Nephron (organoid): ENCODE results near the gene PELI2.

Source experiments
- H3K27ac Mint-ChIP-seq, 3 experiments: 2 replicates each; pipeline ENCODE4 v1.8.0; 2020; ENCODE audit warnings: mixed read lengths in 3 of 3, mild to moderate bottlenecking in 2 of 3, moderate library complexity in 1 of 3
- H3K27me3 Mint-ChIP-seq: 2 replicates; pipeline ENCODE4 v1.8.0; 2021; ENCODE audit warnings: low read depth, mild to moderate bottlenecking, moderate library complexity, mixed read lengths
- H3K36me3 Mint-ChIP-seq: 2 replicates; pipeline ENCODE4 v1.8.0; 2020; ENCODE audit warnings: low read depth, mixed read lengths
- H3K4me1 Mint-ChIP-seq: 2 replicates; pipeline ENCODE4 v1.8.0; 2020; ENCODE audit warnings: mixed read lengths
- H3K4me3 Mint-ChIP-seq, 3 experiments: 2 replicates each; pipeline ENCODE4 v1.8.0; 2020; ENCODE audit warnings: mild to moderate bottlenecking in 3 of 3, mixed read lengths in 3 of 3, moderate library complexity in 2 of 3
- H3K9me3 Mint-ChIP-seq: 2 replicates; pipeline ENCODE4 v1.8.0; 2020; ENCODE audit warnings: mixed read lengths
- TF ChIP-seq, protein P1 (sequence below), 3 experiments: fragments of 200-600 bp; sonication (generic); IDR thresholded peaks; one replicate each; pipeline ENCODE4 v1.5.0; 2021; ENCODE audit warnings: antibody characterized with exemption in 3 of 3; ENCODE audit not compliant: unreplicated experiment in 3 of 3

PELI2 gene

DNA sequence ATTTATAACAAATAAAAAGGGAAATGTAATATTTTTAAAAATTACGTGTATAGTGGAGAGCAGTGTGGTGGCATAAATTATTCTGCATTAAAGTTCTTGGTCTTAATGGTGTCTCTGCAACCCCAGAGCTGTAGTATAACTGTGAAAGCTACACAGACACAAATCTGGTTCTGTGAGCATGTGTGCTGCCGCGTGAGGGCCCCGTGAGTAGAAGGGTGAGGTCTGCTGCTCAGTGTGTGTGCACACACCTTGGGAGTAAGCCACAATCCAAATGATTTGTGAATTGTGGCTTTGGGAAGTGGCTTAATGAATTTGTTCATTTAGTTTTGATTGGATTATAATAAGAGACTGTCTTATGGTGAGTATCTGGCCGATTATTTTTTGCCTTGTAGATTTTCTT, 16.8 kb downstream of the PELI2 start:
- Mint-ChIP-seq H3K4me3 (no peak overlapping the region), H3K4me1 (peaks cover 32% of the 10 kb centered on the region), H3K27me3 (peaks cover 36% of the 10 kb centered on the region), H3K27ac (peak overlapping the region in 1 of 3 experiments; percentile 56), H3K9me3 (no peaks in the 10 kb centered on the region), H3K36me3 (no peaks in the 10 kb centered on the region)
- TF ChIP-seq, protein P1, sequence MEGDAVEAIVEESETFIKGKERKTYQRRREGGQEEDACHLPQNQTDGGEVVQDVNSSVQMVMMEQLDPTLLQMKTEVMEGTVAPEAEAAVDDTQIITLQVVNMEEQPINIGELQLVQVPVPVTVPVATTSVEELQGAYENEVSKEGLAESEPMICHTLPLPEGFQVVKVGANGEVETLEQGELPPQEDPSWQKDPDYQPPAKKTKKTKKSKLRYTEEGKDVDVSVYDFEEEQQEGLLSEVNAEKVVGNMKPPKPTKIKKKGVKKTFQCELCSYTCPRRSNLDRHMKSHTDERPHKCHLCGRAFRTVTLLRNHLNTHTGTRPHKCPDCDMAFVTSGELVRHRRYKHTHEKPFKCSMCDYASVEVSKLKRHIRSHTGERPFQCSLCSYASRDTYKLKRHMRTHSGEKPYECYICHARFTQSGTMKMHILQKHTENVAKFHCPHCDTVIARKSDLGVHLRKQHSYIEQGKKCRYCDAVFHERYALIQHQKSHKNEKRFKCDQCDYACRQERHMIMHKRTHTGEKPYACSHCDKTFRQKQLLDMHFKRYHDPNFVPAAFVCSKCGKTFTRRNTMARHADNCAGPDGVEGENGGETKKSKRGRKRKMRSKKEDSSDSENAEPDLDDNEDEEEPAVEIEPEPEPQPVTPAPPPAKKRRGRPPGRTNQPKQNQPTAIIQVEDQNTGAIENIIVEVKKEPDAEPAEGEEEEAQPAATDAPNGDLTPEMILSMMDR (IDR thresholded peaks at IDR 0.05; ENCODE audit: unreplicated experiment in 3 of 3), result no peak

DNA sequence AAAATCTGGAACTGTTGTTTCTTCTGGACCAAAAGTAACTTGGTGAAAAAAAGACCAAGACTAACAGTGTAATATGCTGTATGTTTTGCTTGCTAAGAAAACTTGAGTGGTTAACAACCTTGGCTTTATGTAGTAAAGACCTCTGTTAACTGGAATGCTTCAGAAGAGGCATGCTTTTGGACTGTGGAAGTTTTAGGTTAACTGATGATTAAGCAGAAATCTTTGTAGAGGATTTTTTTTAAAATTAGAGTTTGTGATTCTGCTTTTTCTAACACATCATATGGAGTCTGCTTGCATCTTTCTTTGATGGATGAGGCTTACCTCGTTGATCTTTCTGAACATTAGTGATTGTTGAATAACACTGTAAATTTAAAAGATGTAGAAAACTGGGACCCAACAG, 17.5 kb downstream of the PELI2 start:
- no peaks in the 10 kb centered on the region for H3K36me3 Mint-ChIP-seq
- peaks cover 41% of the 10 kb centered on the region for H3K27me3 Mint-ChIP-seq
- H3K9me3 Mint-ChIP-seq, result no peaks in the 10 kb centered on the region
- H3K27ac Mint-ChIP-seq, result no peak overlapping the region
- TF ChIP-seq, protein P1 (IDR thresholded peaks at IDR 0.05; ENCODE audit: unreplicated experiment in 3 of 3), result no peak
- peaks cover 34% of the 10 kb centered on the region for H3K4me1 Mint-ChIP-seq
- no peak overlapping the region for H3K4me3 Mint-ChIP-seq

DNA sequence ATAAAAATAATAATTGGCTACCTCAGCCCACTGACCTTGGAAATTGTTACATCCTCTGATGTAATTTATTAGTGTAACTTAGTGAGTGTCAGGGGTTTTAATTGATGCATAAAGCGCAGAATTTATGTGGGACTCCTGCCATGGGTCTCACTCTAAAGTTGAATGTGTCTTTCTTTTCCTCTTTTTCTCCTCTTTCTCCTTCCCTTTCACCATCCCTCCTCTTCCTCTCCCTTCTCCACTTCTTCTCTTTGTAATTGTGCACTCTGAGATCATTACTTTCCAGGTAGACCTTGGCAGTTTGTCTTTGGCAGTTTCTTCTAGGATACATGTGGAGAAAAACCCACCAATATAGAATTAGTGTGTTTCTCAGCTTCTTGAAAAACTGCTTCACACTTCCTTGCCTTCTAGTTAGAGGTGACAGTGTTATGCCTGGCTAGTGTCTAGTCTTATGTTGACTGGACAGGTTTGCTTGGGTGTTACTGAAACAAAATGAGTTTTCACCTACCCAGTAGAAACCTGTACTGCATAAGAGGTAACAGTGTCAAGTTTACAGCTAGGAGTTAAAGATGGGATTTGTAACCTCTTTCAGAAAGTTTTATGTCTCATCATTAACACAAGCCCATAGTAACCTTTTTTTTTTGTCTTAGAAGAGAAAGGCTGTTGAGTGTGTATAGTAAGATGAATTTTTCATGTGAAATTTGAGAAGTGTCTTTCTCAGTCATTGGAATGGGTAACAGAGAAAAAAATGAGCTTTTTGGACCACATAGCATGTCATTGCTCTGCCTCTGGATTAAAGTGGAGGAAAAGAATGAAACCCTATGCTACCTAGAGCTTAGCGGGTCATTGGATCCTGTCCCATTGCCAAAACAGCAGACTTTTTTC, 18.6 kb downstream of the PELI2 start:
- TF ChIP-seq, protein P1 (IDR thresholded peaks at IDR 0.05; ENCODE audit: unreplicated experiment in 3 of 3), result no peak
- Mint-ChIP-seq H3K27me3 (peaks cover 45% of the 10 kb centered on the region), H3K4me1 (peaks cover 30% of the 10 kb centered on the region), H3K36me3 (no peaks in the 10 kb centered on the region), H3K27ac (peak overlapping the region in 1 of 3 experiments; percentile 5), H3K4me3 (no peak overlapping the region), H3K9me3 (no peaks in the 10 kb centered on the region)

DNA sequence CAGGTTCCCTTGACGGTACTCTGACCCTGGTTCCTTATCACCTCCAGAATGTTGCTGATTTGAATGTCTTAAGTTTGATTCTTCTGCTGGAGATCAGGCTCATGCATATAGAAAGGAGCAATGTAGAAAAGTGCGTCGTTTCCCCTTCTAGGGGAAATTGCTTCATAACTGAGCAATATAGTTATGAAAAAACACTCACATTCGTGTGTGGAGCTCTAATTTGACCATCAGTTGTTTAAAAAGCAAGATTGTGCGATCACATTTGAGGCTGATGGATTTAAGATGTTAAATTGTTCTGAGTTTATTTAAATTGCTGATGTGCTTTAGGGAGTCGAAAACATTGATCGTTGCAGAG, 19.2 kb downstream of the PELI2 start:
- peaks cover 27% of the 10 kb centered on the region for H3K4me1 Mint-ChIP-seq
- peaks cover 47% of the 10 kb centered on the region for H3K27me3 Mint-ChIP-seq
- TF ChIP-seq, protein P1 (IDR thresholded peaks at IDR 0.05; ENCODE audit: unreplicated experiment in 3 of 3), result no peak
- H3K36me3 Mint-ChIP-seq, result no peaks in the 10 kb centered on the region
- H3K4me3 Mint-ChIP-seq, result no peak overlapping the region
- H3K9me3 Mint-ChIP-seq, result no peaks in the 10 kb centered on the region
- peak overlapping the region in 2 of 3 experiments; percentile 3 to 5 for H3K27ac Mint-ChIP-seq

DNA sequence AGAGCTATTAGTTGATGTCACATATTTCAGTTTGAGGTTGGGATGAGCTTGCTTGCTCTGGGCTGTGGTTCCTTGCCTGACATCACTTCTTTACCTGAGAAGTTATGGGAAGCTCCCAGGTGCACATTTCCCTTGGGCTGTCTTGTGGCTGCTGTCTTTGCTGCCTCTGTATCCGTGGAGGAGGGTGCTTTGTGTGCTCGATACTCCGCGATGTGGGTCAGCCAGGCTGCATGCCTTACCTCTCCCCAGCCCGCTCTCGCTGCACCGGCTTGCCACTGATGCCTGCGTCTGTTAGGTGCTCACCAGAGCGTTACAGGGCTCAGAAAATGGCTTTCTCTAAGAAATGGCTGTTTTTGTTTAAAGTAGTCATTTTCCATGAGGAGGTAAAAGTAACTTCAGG, 19.6 kb downstream of the PELI2 start:
- TF ChIP-seq, protein P1 (IDR thresholded peaks at IDR 0.05; ENCODE audit: unreplicated experiment in 3 of 3), result no peak
- H3K4me1 Mint-ChIP-seq, result peaks cover 24% of the 10 kb centered on the region
- no peaks in the 10 kb centered on the region for H3K9me3 Mint-ChIP-seq
- H3K36me3 Mint-ChIP-seq, result no peaks in the 10 kb centered on the region
- peaks cover 45% of the 10 kb centered on the region for H3K27me3 Mint-ChIP-seq
- H3K4me3 Mint-ChIP-seq, result peak overlapping the region; percentile 8 to 35 (median 14)
- peak overlapping the region; percentile 3 to 42 (median 5) for H3K27ac Mint-ChIP-seq

DNA sequence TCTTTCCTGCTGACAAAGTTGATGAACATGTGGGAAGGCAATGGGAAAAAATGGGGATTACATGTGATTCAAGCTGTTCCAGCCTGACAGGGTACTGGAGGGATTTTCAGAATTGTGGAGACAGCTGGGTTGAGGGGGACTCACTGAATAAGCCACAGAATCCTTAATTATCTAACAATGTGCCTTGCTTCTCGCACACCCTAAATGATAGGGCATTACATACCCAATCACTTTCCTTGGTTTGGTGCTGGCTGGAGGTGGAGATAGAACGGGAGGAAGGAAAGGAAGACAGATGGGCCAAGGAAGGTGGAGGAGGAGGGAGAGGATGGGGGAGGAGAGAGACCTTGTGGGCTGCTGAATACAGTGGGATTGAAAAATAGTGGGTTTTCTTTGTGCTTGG, 20.7 kb downstream of the PELI2 start:
- TF ChIP-seq, protein P1 (IDR thresholded peaks at IDR 0.05; ENCODE audit: unreplicated experiment in 3 of 3), result no peak
- H3K27ac Mint-ChIP-seq, result peak overlapping the region in 2 of 3 experiments; percentile 5 to 56
- no peak overlapping the region for H3K4me3 Mint-ChIP-seq
- peaks cover 24% of the 10 kb centered on the region for H3K4me1 Mint-ChIP-seq
- no peaks in the 10 kb centered on the region for H3K36me3 Mint-ChIP-seq
- peaks cover 40% of the 10 kb centered on the region for H3K27me3 Mint-ChIP-seq
- no peaks in the 10 kb centered on the region for H3K9me3 Mint-ChIP-seq
